ENCODE measurements around the gene IGSF9. TPM values are rescaled to one million over a fixed set of nuclear protein-coding genes. Genes with fewer than 3 reads are reported as not detected.

Gene IGSF9
- total and polyA plus RNA-seq, 4 donors: 0.50 to 4.9 (median 2.7) TPM

DNA sequence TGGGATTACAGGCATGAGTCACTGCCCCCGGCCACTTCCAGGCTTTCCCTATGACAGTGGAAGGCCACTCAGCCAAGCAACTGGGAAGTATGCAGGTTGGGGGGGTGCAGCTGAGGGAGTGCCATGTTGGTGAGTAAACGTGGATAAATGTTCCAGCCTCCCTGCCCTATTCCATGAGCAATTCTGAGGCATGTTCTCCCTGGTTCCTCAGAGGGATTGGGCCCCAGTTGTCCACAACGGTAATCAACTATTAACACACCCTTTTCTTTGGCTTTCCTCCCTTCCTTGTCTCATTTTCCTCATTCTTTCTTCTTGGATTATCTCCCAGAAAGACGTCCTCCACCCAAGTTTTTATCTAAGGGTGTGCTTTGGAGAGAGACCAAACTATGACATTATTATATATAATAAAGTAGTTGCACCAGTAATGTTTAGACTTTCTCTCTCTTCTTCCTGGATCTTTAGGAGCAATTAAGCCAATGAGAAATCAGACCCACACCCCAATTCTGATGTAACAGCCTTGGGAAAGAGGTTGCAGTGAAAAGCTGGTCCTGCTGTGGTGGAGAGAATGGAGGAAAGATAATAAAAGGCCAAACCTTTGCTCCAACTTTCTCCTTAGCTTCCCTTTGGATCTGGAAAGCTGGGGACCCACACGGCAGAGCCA, 15.4 kb upstream of the IGSF9 start:
- no peak overlapping the region for H3K4me3 ChIP-seq (ENCODE audit: low read depth, low read length)
- H3K36me3 ChIP-seq (ENCODE audit: control insufficient read depth, insufficient read depth, low read length): no peaks in the 10 kb centered on the region
- peak overlapping the region; percentile 34 for H3K27ac ChIP-seq (ENCODE audit: low read depth, low read length)
- WGBS (ENCODE audit: insufficient coverage): 71% methylated on average over 1 of the region's 5 CpGs
- no peaks in the 10 kb centered on the region for H3K27me3 ChIP-seq (ENCODE audit: control insufficient read depth, insufficient read depth, low read length)
- H3K9me3 ChIP-seq (ENCODE audit: control insufficient read depth, insufficient read depth, low read length): no peaks in the 10 kb centered on the region
- no peaks in the 10 kb centered on the region for H3K4me1 ChIP-seq (ENCODE audit: control insufficient read depth, insufficient read depth, low read length)
- peak in 1 of 6 donors; percentile 46 for DNase-seq (ENCODE audit: low read depth in 4 of 6, low spot score in 6 of 6)

DNA sequence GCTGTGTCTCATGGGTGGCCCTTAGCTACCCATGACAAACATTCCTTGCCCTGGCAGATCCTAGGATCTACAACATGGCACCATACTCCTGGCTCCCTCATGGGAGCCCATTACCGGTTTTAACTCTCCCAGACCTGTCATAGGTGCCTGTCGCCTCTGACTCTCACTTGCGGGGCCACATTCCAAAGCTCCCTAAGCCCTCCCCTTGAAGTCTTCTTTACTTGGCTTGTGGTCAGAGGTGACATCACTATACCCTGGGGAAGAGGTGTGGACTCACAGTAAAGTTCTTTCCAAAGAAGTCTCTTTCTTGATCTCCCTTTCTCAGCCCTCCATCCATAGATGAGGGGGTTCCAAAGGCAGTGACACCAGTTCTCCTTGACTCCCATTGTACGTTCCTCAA, 14.0 kb upstream of the IGSF9 start:
- DNase-seq (ENCODE audit: low read depth in 4 of 6, low spot score in 6 of 6): no peak
- H3K27ac ChIP-seq (ENCODE audit: low read depth, low read length): no peak overlapping the region
- H3K4me3 ChIP-seq (ENCODE audit: low read depth, low read length): no peak overlapping the region
- H3K4me1 ChIP-seq (ENCODE audit: control insufficient read depth, insufficient read depth, low read length): no peaks in the 10 kb centered on the region
- WGBS (ENCODE audit: insufficient coverage): 68% methylated on average over 2 of the region's 4 CpGs
- H3K27me3 ChIP-seq (ENCODE audit: control insufficient read depth, insufficient read depth, low read length): no peaks in the 10 kb centered on the region
- no peaks in the 10 kb centered on the region for H3K9me3 ChIP-seq (ENCODE audit: control insufficient read depth, insufficient read depth, low read length)
- no peaks in the 10 kb centered on the region for H3K36me3 ChIP-seq (ENCODE audit: control insufficient read depth, insufficient read depth, low read length)

DNA sequence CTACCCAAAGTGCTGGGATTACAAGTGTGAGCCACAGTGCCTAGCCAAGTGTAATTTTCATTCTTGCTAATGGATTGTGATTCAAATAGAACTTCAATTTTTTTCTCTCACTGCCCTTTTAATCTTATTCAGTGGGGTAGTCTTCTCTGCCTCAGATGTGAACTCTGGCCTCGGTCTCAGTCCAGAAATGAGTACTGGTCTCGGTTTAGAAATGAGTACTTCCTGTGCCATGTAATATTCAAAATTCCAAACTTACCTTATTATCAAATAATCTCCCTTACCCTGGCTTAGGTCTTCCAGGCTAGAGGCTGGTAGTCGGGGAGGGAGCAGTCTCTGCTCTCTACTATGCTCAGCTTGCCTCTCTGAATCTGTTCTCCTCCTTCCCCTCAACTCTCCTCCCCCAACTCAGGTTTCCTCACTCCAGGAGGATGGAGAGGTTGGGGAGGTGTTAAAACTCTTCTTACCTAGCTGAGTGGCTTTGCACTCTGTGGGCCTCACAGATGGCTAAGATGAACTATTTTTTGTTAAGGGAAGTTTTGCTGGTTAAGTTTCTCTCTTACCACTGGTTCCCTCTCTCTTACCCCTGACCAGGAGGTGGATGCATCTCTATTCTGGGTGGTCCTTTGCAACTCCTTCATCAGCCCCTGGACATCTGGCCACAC, 13.4 kb upstream of the IGSF9 start:
- H3K27ac ChIP-seq (ENCODE audit: low read depth, low read length): no peak overlapping the region
- no peaks in the 10 kb centered on the region for H3K27me3 ChIP-seq (ENCODE audit: control insufficient read depth, insufficient read depth, low read length)

DNA sequence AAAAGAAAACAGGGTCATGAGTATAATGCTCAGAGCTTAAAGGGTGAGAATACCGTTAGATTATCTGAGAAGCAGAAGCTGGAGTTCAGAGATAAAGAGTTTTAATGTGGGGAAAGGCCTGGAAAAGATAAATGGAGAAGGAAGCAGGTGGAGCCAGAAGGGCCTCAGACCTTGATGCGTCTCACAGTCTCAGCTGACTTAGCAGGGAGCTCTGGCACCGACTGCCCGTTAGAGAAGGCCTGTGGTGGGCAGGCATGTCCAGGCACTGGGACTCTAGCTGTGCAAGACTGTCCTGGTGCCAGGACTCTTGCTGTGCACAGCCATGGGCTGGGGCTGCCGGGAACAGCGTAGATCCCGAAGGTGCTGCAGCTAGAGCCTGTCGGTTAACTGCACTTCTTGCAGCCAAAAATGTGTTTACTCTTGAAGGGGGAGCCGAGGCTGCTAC, 12.4 kb upstream of the IGSF9 start:
- no peaks in the 10 kb centered on the region for H3K9me3 ChIP-seq (ENCODE audit: control insufficient read depth, insufficient read depth, low read length)
- no peaks in the 10 kb centered on the region for H3K36me3 ChIP-seq (ENCODE audit: control insufficient read depth, insufficient read depth, low read length)
- no peak overlapping the region for H3K4me3 ChIP-seq (ENCODE audit: low read depth, low read length)
- DNase-seq (ENCODE audit: low read depth in 4 of 6, low spot score in 6 of 6): peak in 1 of 6 donors; percentile 23
- no peaks in the 10 kb centered on the region for H3K27me3 ChIP-seq (ENCODE audit: control insufficient read depth, insufficient read depth, low read length)
- H3K27ac ChIP-seq (ENCODE audit: low read depth, low read length): no peak overlapping the region
- 39% methylated on average over 8 of the region's 9 CpGs for WGBS (ENCODE audit: insufficient coverage)
- H3K4me1 ChIP-seq (ENCODE audit: control insufficient read depth, insufficient read depth, low read length): peaks cover 4% of the 10 kb centered on the region

More for the DNA sequence above, 13.4 kb upstream of the IGSF9 start:
- Histone ChIP-seq H3K9me3 (ENCODE audit: control insufficient read depth, insufficient read depth, low read length) (no peaks in the 10 kb centered on the region), H3K4me1 (ENCODE audit: control insufficient read depth, insufficient read depth, low read length) (peaks cover 2% of the 10 kb centered on the region), H3K36me3 (ENCODE audit: control insufficient read depth, insufficient read depth, low read length) (no peaks in the 10 kb centered on the region), H3K4me3 (ENCODE audit: low read depth, low read length) (no peak overlapping the region)
- 50% methylated on average over 2 of the region's 3 CpGs for WGBS (ENCODE audit: insufficient coverage)
- DNase-seq (ENCODE audit: low read depth in 4 of 6, low spot score in 6 of 6): no peak

DNA sequence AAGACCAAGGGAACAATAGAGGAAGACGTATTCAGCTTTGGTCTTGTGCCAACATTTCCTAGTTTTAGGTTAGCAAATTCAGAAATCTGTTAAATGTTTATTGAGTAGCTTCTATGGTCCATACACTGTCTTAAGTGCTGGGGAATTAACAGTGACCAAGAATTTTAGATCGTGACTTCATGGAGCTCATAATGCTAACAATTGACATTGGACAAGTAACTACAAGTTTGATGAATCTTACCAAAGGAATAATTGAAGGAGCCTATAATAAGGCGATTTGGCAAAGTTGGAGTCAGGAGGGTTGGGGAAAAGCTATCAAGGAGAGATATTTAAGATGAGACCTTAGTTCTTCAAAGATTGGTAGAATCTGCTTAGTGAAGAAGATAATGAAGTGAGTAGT, 10.0 kb upstream of the IGSF9 start:
- Histone ChIP-seq H3K4me1 (ENCODE audit: control insufficient read depth, insufficient read depth, low read length) (peaks cover 4% of the 10 kb centered on the region), H3K27ac (ENCODE audit: low read depth, low read length) (no peak overlapping the region), H3K4me3 (ENCODE audit: low read depth, low read length) (no peak overlapping the region), H3K9me3 (ENCODE audit: control insufficient read depth, insufficient read depth, low read length) (no peaks in the 10 kb centered on the region), H3K36me3 (ENCODE audit: control insufficient read depth, insufficient read depth, low read length) (no peaks in the 10 kb centered on the region), H3K27me3 (ENCODE audit: control insufficient read depth, insufficient read depth, low read length) (no peaks in the 10 kb centered on the region)
- no peak for DNase-seq (ENCODE audit: low read depth in 4 of 6, low spot score in 6 of 6)
- 92% methylated on average over 2 of the region's 3 CpGs for WGBS (ENCODE audit: insufficient coverage)

DNA sequence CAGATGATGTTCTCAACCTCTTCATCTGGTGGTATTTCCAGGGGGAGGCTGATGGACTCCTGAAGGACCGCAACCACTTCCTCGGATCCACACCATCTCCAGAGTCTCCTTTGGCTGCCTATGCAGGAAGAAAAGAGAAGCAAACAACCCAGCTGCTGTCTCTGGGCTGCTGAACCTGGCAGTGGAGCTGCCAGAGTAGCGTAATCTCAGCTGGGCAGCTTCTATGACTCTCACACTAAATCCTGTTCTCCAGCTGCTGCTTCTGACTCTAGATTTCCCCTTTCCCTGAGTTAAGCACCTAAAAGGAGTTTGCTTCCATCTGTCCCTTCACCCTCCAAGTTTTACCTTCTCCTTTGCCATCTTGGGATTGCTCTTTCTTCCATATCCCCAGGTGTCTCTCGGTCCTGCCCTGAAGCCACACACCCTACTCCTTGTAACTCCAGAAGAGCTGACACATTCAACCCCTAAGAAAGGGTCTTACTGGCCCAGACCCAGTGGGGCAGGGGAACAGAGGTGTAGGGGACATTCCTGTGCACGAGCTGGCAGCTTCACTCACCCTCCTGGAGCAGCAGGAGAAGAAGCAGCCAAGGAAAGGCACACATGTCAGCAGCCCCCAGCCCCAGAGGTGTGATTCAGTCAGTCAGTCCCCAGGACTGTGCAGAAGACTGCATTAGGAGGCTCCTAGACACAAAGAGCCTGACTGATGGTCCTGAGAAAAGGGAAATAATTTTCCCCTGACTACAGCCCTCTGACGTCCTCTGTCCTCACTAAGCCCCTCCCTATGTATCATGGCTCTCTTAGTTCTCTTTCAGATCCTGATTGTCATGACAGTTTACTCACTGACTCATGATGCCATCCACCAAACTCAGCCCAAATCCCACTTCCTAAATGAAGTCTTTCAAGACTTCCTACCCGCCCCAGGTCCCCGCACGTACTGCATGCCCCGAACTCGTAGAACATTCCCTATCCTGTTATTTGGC, 8.4 kb upstream of the IGSF9 start, which contains the start of gene SLAMF9:
Gene SLAMF9 (minus strand): TSS at position 702 of the 980 bp plus-strand sequence. CDS start 100 bp downstream, at position 602.
- no peak within 1 kb of the TSS for H3K27ac ChIP-seq (ENCODE audit: low read depth, low read length)
- no peaks in the 10 kb centered on the region for H3K9me3 ChIP-seq (ENCODE audit: control insufficient read depth, insufficient read depth, low read length)
- no peak for DNase-seq (ENCODE audit: low read depth in 4 of 6, low spot score in 6 of 6)
- H3K27me3 ChIP-seq (ENCODE audit: control insufficient read depth, insufficient read depth, low read length): no peaks in the 10 kb centered on the region
- no peaks in the 10 kb centered on the region for H3K36me3 ChIP-seq (ENCODE audit: control insufficient read depth, insufficient read depth, low read length)
- WGBS (ENCODE audit: insufficient coverage): 72% methylated on average over 5 of the region's 11 CpGs
- H3K4me3 ChIP-seq (ENCODE audit: low read depth, low read length): no peak within 1 kb of the TSS
- H3K4me1 ChIP-seq (ENCODE audit: control insufficient read depth, insufficient read depth, low read length): peaks cover 4% of the 10 kb centered on the region

DNA sequence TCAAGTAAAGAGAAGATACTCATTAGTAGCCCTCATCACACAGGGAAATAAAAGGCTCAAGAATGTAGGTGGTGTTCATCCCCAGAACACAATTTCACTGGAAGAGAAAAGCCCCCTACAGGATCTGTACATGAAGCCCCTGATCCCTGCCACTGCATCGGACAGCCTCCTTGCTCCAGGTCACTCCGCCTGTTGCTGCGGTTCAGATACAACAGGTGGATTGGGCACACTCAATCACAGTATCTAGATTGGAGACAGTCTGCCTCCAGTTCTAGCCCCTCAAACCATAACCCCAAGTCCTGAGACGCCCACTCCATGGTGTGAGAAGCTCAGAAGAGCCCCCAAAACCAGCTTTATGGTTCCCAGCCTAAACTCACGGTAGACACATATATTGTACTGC, 7.5 kb upstream of the IGSF9 start:
- Histone ChIP-seq H3K27ac (ENCODE audit: low read depth, low read length) (no peak overlapping the region), H3K4me3 (ENCODE audit: low read depth, low read length) (no peak overlapping the region), H3K36me3 (ENCODE audit: control insufficient read depth, insufficient read depth, low read length) (no peaks in the 10 kb centered on the region), H3K9me3 (ENCODE audit: control insufficient read depth, insufficient read depth, low read length) (no peaks in the 10 kb centered on the region), H3K4me1 (ENCODE audit: control insufficient read depth, insufficient read depth, low read length) (peaks cover 4% of the 10 kb centered on the region), H3K27me3 (ENCODE audit: control insufficient read depth, insufficient read depth, low read length) (no peaks in the 10 kb centered on the region)
- no peak for DNase-seq (ENCODE audit: low read depth in 4 of 6, low spot score in 6 of 6)
- 96% methylated on average over 4 of the region's 5 CpGs for WGBS (ENCODE audit: insufficient coverage)

DNA sequence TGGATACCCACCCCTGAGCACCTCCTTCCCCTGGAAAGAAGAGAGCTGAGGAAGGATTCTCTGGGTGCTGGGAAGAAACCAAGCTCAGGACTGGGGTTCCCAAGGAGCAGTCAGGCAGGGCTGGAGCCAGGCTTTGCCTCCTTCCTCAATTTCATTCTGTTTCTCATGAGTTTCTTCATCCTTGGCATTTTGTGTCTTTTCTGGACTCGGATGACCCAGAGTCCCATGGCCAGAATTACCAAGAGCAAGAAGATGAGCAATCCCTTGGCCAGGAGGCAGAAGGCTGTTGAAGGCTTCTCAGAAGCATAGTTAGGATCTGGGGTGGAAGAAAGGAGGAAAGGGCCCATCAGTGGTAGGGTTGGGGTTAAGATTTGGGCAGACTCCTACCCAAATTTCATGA, 6.1 kb upstream of the IGSF9 start:
- no peaks in the 10 kb centered on the region for H3K27me3 ChIP-seq (ENCODE audit: control insufficient read depth, insufficient read depth, low read length)
- 83% methylated on average over 1 of the region's 1 CpG for WGBS (ENCODE audit: insufficient coverage)
- no peak overlapping the region for H3K27ac ChIP-seq (ENCODE audit: low read depth, low read length)
- no peak for DNase-seq (ENCODE audit: low read depth in 4 of 6, low spot score in 6 of 6)
- no peaks in the 10 kb centered on the region for H3K36me3 ChIP-seq (ENCODE audit: control insufficient read depth, insufficient read depth, low read length)
- H3K4me3 ChIP-seq (ENCODE audit: low read depth, low read length): no peak overlapping the region
- H3K4me1 ChIP-seq (ENCODE audit: control insufficient read depth, insufficient read depth, low read length): peaks cover 4% of the 10 kb centered on the region
- H3K9me3 ChIP-seq (ENCODE audit: control insufficient read depth, insufficient read depth, low read length): no peaks in the 10 kb centered on the region

DNA sequence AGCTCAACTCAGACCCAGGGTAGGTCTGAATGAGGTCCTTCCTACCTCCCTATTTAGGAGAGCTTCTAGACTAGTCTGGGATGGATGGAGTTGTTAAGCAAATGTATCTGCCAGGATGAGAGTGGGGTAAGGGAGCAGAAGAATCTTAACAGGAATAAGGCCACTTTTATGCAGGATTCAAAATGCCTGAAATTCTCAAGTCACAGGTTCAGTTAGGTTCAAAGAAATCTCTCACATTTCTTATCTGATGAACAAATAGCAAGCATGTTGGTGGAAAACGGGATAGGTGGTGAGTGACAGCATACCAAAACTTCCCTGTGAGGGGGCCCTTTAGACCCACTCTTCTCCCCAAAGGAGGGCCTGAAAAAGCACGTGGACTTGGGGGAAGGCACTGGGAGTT, 5.6 kb upstream of the IGSF9 start:
- Histone ChIP-seq H3K27me3 (ENCODE audit: control insufficient read depth, insufficient read depth, low read length) (no peaks in the 10 kb centered on the region), H3K4me3 (ENCODE audit: low read depth, low read length) (no peak overlapping the region), H3K9me3 (ENCODE audit: control insufficient read depth, insufficient read depth, low read length) (no peaks in the 10 kb centered on the region), H3K36me3 (ENCODE audit: control insufficient read depth, insufficient read depth, low read length) (no peaks in the 10 kb centered on the region), H3K4me1 (ENCODE audit: control insufficient read depth, insufficient read depth, low read length) (peaks cover 6% of the 10 kb centered on the region), H3K27ac (ENCODE audit: low read depth, low read length) (no peak overlapping the region)
- DNase-seq (ENCODE audit: low read depth in 4 of 6, low spot score in 6 of 6): no peak
- 80% methylated on average over 1 of the region's 2 CpGs for WGBS (ENCODE audit: insufficient coverage)
